Fibroblast of gingiva (primary cell): ENCODE data around the gene NR1H4.
"Not testable (repeated sequence)": the region's sequence is repeated elsewhere in the genome, so short reads cannot be mapped to it uniquely, and the experiment has no call there.

ENCODE experiments used
- DNase-seq: peaks from one replicate; pipeline ENCODE4 v3.0.0-alpha.2; 2011; ENCODE audit warnings: low read depth

The NR1H4 gene

DNA sequence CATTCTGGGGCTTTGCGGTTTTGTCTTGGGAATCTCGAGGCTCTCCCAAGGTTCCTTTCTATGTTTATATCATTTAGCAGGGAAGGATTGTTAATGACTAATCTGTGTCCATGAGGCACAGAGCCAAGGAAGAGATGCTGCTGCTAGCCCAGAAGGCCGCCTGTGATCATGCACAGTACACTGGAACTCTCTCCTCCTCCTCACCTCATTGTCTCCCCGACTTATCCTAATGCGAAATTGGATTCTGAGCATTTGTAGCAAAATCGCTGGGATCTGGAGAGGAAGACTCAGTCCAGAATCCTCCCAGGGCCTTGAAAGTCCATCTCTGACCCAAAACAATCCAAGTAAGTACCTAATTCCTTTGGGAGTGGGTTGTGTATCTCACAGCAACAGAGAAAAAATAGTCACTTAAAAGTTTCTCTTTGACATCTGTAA lies at the start of gene NR1H4:
Gene NR1H4, plus strand, starts transcription at position 151 of the 435 bp plus-strand sequence. CDS start 19,458 bp downstream, outside the sequence.
- peak; percentile 10 for DNase-seq

DNA sequence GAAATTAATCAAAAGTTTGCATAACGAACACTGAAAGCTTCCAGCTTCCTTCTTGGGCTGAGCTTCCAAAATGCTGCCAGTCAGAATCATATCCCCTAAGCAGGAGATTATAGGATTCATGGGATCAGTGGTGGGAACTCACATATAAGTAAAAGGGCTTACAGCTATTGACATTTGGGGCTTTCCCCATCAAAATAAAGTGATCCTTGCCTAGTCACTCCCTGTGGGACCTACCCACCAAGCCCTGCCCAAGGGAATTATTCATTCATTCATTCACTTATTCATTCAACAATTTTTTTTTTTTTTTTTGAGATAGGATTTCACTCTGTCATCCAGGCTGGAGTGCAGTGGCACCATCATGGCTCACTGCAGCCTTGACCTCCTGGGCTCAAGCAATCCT lies 47.5 kb upstream of the NR1H4 start:
- no peak for DNase-seq

- peak; percentile 18 for DNase-seq
Measured at GRCh38 chr12:100427078-100427477, 46.6 kb upstream of the NR1H4 start.

DNA sequence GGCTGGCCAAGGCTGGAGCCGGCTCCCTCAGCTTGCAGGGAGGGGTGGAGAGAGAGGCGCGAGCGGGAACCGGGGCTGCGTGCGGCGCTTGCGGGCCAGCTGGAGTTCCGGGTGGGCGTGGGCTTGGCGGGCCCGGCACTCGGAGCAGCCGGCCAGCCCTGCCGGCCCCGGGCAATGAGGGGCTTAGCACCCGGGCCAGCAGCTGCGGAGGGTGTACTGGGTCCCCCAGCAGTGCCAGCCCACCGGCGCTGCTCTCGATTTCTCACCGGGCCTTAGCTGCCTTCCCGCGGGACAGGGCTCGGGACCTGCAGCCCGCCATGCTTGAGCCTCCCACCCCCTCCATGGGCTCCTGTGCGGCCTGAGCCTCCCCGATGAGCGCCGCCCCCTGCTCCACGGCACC lies 43.4 kb upstream of the NR1H4 start:
- DNase-seq, result not testable (repeated sequence)

GRCh38 chr12:100433701-100434100 lies 40.0 kb upstream of the NR1H4 start:
- DNase-seq, result no peak

DNA sequence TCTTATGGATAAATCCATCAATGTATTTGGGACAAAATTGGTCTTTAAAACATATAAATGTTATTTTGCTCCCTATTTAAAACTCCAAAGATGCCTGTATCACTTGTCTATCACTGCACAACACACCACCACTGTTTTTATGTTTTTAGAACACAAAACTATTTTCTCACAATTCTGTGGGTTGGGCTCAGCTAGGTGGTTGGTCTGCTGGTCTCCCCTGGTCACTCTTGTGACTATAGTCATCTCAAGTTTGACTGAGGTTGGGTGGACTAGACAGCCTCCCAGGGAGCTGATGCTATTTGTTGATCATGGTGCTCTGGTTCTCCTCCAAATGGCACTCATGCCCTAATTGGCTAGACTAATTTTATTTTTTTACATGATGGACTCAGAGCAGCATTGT lies 39.5 kb upstream of the NR1H4 start:
- no peak for DNase-seq

- no peak for DNase-seq
Measured at GRCh38 chr12:100435957-100436356, 37.7 kb upstream of the NR1H4 start.

DNA sequence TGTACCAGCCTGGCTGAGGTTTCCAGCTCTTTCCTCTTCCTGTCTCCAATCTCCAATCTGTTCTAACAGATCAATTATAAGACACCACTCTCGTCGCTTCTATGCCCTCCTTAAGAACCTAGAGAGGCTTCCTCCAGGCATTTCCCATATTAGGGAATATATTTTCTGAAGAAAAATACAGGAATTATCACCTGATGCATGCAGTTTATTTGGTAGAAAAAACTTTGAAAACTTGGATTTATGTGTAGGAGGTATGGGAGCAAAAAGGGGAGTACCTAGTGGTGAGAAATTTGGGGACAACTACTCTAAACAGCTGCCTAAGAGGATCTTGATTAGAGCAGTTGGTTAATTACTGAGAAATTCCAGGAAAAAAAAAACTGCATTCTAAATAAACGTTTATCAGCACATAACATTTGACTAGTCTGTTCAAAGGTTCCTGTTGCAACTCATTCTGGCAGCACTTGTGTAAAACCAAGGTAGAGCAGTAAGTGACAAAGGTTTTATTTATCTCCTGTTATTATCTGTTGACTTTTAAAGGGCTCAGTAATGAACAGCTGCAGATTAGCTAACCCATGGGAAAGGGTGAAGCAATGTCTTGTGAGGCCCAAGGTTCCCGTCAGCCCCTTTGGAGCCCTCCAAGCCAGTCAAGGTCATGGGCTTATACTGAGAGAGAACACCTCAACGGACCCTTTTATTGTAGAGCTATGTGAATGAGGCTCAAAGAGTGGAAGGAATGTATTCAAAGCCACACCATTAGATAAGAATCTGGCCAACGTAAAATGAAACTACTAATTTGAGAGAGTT lies 36.4 kb upstream of the NR1H4 start:
- no peak for DNase-seq

GRCh38 chr12:100439797-100440196 lies 33.9 kb upstream of the NR1H4 start:
- no peak for DNase-seq

GRCh38 chr12:100442403-100442802 lies 31.3 kb upstream of the NR1H4 start:
- DNase-seq, result no peak

DNA sequence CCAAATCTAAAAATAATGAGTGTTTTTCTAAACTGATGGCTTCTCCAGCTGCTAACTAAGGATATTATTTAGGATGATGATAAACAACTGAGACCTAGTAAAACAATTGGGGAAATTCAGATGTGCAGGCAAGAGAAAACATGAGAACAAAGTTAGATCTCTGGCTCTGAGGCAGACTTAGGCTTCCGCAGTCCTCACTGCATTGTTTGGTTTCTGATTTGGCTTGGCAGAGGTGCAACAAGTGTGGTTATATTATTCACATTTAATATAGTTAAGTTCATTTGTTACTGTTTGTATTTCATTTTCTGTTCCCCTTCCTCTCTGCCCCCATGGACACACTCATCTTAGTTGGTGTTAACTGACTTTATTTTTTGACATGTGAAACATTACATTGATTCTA lies 30.2 kb upstream of the NR1H4 start:
- DNase-seq, result no peak

GRCh38 chr12:100445081-100445481 lies 28.6 kb upstream of the NR1H4 start:
- no peak for DNase-seq

- DNase-seq, result no peak
Measured at GRCh38 chr12:100447381-100447780, 26.3 kb upstream of the NR1H4 start.

DNA sequence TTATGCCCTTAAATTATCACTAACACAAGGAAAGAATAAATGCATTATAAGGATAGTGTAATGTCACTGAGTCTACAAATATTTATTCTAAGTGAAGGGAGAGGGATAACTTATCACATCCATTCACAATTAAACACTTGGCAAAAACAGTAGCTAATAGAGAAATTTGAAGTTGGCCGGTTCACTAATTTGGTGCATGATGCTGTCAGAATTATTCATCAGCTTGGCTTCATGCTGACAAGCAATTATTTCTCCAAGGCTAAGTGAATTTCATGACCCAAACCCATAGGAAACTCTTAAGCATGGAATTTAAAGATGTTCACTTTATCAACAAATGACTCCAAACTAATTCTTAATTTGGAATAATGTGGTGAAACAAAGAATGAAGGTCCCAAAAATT lies 25.0 kb upstream of the NR1H4 start:
- DNase-seq, result no peak

DNA sequence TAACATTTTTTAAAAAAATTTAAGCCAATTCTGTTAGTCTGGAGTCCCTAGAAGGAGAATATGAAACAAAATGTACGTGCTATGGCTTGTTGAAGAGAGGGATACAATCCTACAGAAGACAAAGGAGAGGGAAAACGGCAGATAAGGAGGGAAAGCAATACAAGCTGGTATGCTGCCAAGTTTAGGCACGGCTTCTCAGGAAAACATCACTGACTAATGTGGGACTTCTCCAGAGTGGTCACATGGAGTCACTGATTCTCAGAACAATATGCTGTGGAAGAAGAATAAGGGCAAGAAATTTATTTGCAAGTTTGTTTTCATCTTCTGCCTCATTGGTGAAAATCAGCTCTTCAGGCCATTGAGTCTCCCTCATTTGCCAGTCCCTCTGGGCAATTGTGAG lies 22.9 kb upstream of the NR1H4 start:
- no peak for DNase-seq

- no peak for DNase-seq
Measured at GRCh38 chr12:100453951-100454350, 19.7 kb upstream of the NR1H4 start.

GRCh38 chr12:100455896-100456295 lies 17.8 kb upstream of the NR1H4 start:
- DNase-seq, result no peak

DNA sequence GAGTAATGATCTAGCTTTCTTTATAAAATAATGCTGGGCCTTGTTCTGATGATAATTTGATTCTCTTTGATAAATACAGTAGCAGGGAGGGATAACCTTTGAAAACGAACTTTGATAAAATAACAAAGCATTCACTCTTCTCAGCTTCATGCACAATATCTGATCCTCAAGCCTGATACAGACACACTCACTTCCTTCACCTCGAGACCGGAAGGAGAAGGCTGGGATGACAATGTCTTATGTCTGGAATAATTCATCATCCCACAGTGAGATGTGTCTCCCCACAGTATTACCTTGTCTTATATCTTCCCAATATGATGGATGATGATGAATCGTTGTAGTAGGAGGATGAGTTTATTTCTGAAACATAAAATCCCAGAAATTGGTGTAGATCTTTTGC lies 15.5 kb upstream of the NR1H4 start:
- DNase-seq, result no peak

GRCh38 chr12:100460702-100461101 lies 13.0 kb upstream of the NR1H4 start:
- DNase-seq, result no peak

DNA sequence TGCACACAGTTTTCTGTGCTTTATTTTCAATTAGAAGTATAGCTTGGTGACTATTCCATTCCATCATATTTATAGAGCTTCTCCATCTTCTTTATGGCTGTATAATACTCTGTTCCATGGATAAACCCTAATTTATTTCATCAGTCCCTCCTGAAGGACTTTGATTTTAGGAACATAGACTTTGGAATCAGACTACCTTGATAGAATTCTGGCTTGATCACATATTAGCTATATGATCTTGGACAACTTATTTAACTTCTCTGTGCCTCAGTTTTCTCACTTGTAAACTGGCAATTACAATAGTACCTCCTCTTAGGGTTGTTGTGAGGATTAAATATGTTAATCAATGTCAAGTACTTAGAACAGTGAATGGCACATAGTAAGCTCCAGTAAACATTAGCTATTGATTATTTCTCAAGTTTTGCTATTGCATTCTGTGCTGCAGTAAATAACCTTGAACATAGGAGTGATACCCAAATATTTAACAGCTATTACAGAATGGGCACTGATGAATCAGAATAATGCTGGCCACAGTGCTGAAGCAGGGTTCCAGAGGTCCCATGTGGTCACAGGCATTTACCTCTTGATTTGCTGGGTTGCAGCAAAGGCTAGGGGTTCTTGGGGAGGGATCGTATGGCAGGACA lies 12.2 kb upstream of the NR1H4 start:
- no peak for DNase-seq

- no peak for DNase-seq
Measured at GRCh38 chr12:100463661-100464060, 10.0 kb upstream of the NR1H4 start.

- DNase-seq, result no peak
Measured at GRCh38 chr12:100464529-100464928, 9.1 kb upstream of the NR1H4 start.

DNA sequence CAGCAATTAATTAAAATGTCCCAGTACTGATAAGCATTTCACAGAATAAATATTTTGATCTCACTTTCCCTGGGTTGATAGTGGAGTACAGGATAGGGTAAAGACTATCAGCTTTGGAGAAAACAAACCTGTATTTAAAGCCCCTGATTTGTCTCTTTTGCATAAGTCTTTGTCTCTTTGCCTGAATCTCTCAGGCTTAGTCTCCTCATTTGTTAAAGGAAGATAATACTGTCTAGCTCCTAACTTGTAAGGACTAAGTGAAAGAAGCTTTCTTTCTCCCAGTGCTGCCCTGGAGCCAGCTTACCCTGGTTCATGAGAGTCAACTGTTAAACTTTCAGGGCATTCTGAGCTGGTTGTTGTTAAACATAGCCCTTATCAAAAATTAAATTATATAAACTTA lies 5.5 kb upstream of the NR1H4 start:
- DNase-seq, result no peak

GRCh38 chr12:100472325-100472724 lies 1.3 kb upstream of the NR1H4 start:
- DNase-seq, result no peak
